H1 (cell line): ENCODE data around the gene MAP4K4.

Experiments
- JUN ChIP-seq: IDR thresholded peaks from 2 replicates; pipeline ENCODE4 v1.6.1; 2011; ENCODE audit warnings: low read depth, mild to moderate bottlenecking, improper control_type of control experiment, low read length
- JUND ChIP-seq: IDR thresholded peaks from 2 replicates; pipeline ENCODE4 v1.6.1; 2011; ENCODE audit warnings: mild to moderate bottlenecking, improper control_type of control experiment, low read length
- POLR2AphosphoS5 ChIP-seq: IDR thresholded peaks from 2 replicates; pipeline ENCODE4 v1.6.1; 2011; ENCODE audit warnings: low read depth, low read length
- TF ChIP-seq, protein P1 (sequence below): IDR thresholded peaks from 2 replicates; pipeline ENCODE4 v1.6.1; 2012; ENCODE audit warnings: inconsistent platforms
- TF ChIP-seq, protein P2 (sequence below), 3 experiments: IDR thresholded peaks; 1 replicate in 2 of 3; 2 replicates in 1 of 3; pipeline versions ENCODE4 v1.5.1 to v1.6.1; 2011; ENCODE audit warnings: low read length in 3 of 3, mild to moderate bottlenecking in 3 of 3, inconsistent platforms in 2 of 3, low read depth in 1 of 3, moderate library complexity in 1 of 3; ENCODE audit not compliant: insufficient read depth in 1 of 3; ENCODE audit errors: control extremely low read depth in 1 of 3

DNA sequence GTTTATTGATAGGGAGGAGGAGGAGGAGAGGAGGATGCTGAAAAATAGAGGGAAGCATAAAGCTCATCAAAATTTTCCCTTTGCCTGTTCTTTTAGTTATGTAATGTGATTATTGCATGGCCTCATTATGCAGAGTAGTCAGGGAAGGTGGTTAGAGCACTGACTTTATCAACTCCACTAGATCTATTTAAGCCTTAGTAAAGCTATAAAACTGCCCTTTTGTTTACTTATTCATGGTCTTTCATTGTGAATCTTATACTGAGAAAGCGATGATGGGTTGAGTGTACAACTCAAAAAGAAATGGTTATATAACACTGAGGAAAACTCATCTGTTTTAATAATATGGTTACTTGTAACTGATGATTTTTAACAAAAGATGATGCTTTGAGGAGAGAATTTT lies 81.7 kb downstream of the MAP4K4 start:
- no peak for TF ChIP-seq POLR2AphosphoS5
- TF ChIP-seq, protein P1, sequence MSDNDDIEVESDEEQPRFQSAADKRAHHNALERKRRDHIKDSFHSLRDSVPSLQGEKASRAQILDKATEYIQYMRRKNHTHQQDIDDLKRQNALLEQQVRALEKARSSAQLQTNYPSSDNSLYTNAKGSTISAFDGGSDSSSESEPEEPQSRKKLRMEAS: no peak
- TF ChIP-seq JUN: no peak
- TF ChIP-seq, protein P2, sequence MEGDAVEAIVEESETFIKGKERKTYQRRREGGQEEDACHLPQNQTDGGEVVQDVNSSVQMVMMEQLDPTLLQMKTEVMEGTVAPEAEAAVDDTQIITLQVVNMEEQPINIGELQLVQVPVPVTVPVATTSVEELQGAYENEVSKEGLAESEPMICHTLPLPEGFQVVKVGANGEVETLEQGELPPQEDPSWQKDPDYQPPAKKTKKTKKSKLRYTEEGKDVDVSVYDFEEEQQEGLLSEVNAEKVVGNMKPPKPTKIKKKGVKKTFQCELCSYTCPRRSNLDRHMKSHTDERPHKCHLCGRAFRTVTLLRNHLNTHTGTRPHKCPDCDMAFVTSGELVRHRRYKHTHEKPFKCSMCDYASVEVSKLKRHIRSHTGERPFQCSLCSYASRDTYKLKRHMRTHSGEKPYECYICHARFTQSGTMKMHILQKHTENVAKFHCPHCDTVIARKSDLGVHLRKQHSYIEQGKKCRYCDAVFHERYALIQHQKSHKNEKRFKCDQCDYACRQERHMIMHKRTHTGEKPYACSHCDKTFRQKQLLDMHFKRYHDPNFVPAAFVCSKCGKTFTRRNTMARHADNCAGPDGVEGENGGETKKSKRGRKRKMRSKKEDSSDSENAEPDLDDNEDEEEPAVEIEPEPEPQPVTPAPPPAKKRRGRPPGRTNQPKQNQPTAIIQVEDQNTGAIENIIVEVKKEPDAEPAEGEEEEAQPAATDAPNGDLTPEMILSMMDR (IDR thresholded peaks at IDR 0.05; ENCODE audit: control extremely low read depth in 1 of 3, insufficient read depth in 1 of 3, low read depth in 1 of 3, low read length in 3 of 3): no peak
- no peak for TF ChIP-seq JUND
